ENCODE measurements around the gene EDDM3A. TPM values are rescaled to one million over a fixed set of nuclear protein-coding genes. Genes with fewer than 3 reads are reported as not detected.

EDDM3A gene
- total RNA-seq, 1 donor from 2014 or later: not detected

GRCh38 chr14:20774258-20774824, 28.7 kb downstream of the EDDM3A start:
- ATAC-seq: no peak
- intact Hi-C loops (cut with micrococcal nuclease): no loop called here
- no peak for DNase-seq

GRCh38 chr14:20775043-20775442, 29.4 kb downstream of the EDDM3A start:
- DNase-seq: no peak
- intact Hi-C loops (cut with micrococcal nuclease): no loop called here
- no peak for ATAC-seq

GRCh38 chr14:20775901-20776300, 30.2 kb downstream of the EDDM3A start:
- intact Hi-C loops (cut with micrococcal nuclease): no loop called here
- DNase-seq: no peak
- ATAC-seq: no peak

GRCh38 chr14:20781803-20782202, 36.1 kb downstream of the EDDM3A start:
- peak; percentile 49 for ATAC-seq
- DNase-seq: no peak
- intact Hi-C loops (cut with micrococcal nuclease): no loop called here

GRCh38 chr14:20782280-20782890, 36.7 kb downstream of the EDDM3A start:
- DNase-seq (no peak), ATAC-seq (peak; percentile 70)
- intact Hi-C loops (cut with micrococcal nuclease): no loop called here

- no peak for DNase-seq
- ATAC-seq: no peak
- intact Hi-C loops (cut with micrococcal nuclease): no loop called here
Observed at GRCh38 chr14:20787025-20787424, 41.3 kb downstream of the EDDM3A start.

- intact Hi-C loops (cut with micrococcal nuclease): no loop called here
- DNase-seq (no peak), ATAC-seq (no peak)
Observed at GRCh38 chr14:20789230-20789813, 43.6 kb downstream of the EDDM3A start.

- DNase-seq (no peak), ATAC-seq (no peak)
- intact Hi-C loops (cut with micrococcal nuclease): no loop called here
Observed at GRCh38 chr14:20790464-20791116, 44.9 kb downstream of the EDDM3A start.

GRCh38 chr14:20791187-20791586, 45.5 kb downstream of the EDDM3A start:
- no peak for DNase-seq
- intact Hi-C loops (cut with micrococcal nuclease): no loop called here
- no peak for ATAC-seq

GRCh38 chr14:20791597-20791996, 45.9 kb downstream of the EDDM3A start:
- ATAC-seq: no peak
- DNase-seq: no peak
- intact Hi-C loops (cut with micrococcal nuclease): no loop called here

- DNase-seq (no peak), ATAC-seq (no peak)
- intact Hi-C loops (cut with micrococcal nuclease): no loop called here
Observed at GRCh38 chr14:20792556-20792955, 46.9 kb downstream of the EDDM3A start.

- intact Hi-C loops (cut with micrococcal nuclease): no loop called here
- ATAC-seq (no peak), DNase-seq (no peak)
Observed at GRCh38 chr14:20794644-20795369, 49.1 kb downstream of the EDDM3A start.

- ATAC-seq: no peak
- intact Hi-C loops (cut with micrococcal nuclease): no loop called here
Observed at GRCh38 chr14:20797164-20797563, 51.5 kb downstream of the EDDM3A start.

More at GRCh38 chr14:20797164-20797563, 51.5 kb downstream of the EDDM3A start:
- no peak for DNase-seq

Other genes with a start within 250 kb of the EDDM3A start
- 0.22 TPM for gene RNASE10, start 240.3 kb upstream of the EDDM3A start, total RNA-seq
- gene RNASE9, start 184.8 kb upstream of the EDDM3A start, total RNA-seq: not detected
- gene RNASE11, start 157.9 kb upstream of the EDDM3A start, total RNA-seq: not detected
- not detected for gene RNASE12, start 154.5 kb upstream of the EDDM3A start, total RNA-seq
- not detected for gene OR6S1, start 104.2 kb upstream of the EDDM3A start, total RNA-seq
- 8.1 TPM for gene RNASE4, start 61.3 kb upstream of the EDDM3A start, total RNA-seq
- gene ANG, start 57.1 kb upstream of the EDDM3A start, total RNA-seq: 4.0 TPM
- gene EDDM3B, start 22.5 kb downstream of the EDDM3A start, total RNA-seq: not detected
- gene RNASE6, start 35.4 kb downstream of the EDDM3A start, total RNA-seq: 6.1 TPM
- gene RNASE1, start 57.0 kb downstream of the EDDM3A start, total RNA-seq: 283 TPM
- gene RNASE3, start 145.5 kb downstream of the EDDM3A start, total RNA-seq: not detected
- gene RNASE2, start 209.6 kb downstream of the EDDM3A start, total RNA-seq: 2.9 TPM
- gene METTL17, start 244.1 kb downstream of the EDDM3A start, total RNA-seq: 44.4 TPM

Measured in left ventricle myocardium superior (tissue), 1 donor.